Measurements from ENCODE around the gene SEMA4D. TPM values are rescaled to one million over a fixed set of nuclear protein-coding genes. Genes with fewer than 3 reads are reported as not detected.

The SEMA4D gene
- total and polyA plus RNA-seq, 8 donors: 20.0 to 71.9 (median 25.6) TPM

DNA sequence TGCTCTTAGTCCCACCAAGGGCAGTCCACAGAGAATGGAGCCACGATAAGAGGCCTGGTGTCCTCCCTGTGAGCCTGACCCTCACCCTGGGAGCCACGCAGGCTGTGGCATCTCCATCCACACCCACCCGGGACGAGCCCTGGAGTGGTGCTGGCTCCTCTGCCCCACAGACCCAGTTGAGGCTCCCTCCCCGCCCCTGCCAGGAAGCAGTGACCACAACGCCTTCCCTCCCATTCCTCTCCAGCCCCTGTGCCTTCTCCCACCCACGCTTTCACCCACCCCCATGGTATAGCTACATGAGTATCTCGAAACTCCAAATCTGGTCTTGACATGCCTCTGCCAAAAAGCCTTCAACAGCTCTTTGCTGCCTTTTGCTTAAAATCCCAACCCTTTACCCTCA is 57.9 kb downstream of the SEMA4D start:
- Histone ChIP-seq H3K27me3 (no peaks in the 10 kb centered on the region), H3K4me3 (peak overlapping the region in 1 of 2 donors; percentile 1), H3K27ac (peak overlapping the region; percentile 26 to 86), H3K9me3 (no peaks in the 10 kb centered on the region), H3K4me1 (peaks cover 19 to 83% of the 10 kb centered on the region in 2 donors), H3K36me3 (peaks cover 0 to 3% of the 10 kb centered on the region in 2 donors)
- intact Hi-C loops (cut with DNase I): no loop called here
- peak in 1 of 4 donors; percentile 81 for DNase-seq
- ATAC-seq: no peak
- TF ChIP-seq, protein P1, sequence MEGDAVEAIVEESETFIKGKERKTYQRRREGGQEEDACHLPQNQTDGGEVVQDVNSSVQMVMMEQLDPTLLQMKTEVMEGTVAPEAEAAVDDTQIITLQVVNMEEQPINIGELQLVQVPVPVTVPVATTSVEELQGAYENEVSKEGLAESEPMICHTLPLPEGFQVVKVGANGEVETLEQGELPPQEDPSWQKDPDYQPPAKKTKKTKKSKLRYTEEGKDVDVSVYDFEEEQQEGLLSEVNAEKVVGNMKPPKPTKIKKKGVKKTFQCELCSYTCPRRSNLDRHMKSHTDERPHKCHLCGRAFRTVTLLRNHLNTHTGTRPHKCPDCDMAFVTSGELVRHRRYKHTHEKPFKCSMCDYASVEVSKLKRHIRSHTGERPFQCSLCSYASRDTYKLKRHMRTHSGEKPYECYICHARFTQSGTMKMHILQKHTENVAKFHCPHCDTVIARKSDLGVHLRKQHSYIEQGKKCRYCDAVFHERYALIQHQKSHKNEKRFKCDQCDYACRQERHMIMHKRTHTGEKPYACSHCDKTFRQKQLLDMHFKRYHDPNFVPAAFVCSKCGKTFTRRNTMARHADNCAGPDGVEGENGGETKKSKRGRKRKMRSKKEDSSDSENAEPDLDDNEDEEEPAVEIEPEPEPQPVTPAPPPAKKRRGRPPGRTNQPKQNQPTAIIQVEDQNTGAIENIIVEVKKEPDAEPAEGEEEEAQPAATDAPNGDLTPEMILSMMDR (IDR thresholded peaks at IDR 0.05): no peak

DNA sequence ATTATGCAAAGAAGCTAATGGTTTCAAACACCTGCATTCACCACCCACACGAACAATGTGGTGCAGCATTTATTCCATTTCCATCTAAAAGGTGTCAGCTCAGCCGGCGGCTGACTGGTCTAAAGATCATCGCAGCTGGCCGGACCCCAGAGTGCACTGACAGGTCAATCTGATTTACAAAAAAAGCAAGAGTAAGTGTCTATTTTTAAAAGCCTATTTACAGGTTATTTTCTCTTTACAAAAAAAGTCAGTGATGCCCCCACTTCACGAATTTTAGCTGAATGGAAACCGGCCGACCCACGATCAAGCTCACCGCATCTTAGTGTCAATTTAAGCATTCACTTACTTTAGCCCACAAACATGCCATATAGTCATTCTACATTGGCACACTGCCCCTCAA is 58.3 kb downstream of the SEMA4D start:
- Histone ChIP-seq H3K36me3 (no peaks in the 10 kb centered on the region), H3K4me3 (no peak overlapping the region), H3K27me3 (no peaks in the 10 kb centered on the region), H3K4me1 (peaks cover 21 to 87% of the 10 kb centered on the region in 2 donors), H3K9me3 (no peaks in the 10 kb centered on the region), H3K27ac (peak overlapping the region in 1 of 2 donors; percentile 86)
- ATAC-seq (no peak), DNase-seq (peak in 1 of 4 donors; percentile 33)
- intact Hi-C loops (cut with DNase I): no loop called here
- TF ChIP-seq, protein P1 (IDR thresholded peaks at IDR 0.05): no peak

DNA sequence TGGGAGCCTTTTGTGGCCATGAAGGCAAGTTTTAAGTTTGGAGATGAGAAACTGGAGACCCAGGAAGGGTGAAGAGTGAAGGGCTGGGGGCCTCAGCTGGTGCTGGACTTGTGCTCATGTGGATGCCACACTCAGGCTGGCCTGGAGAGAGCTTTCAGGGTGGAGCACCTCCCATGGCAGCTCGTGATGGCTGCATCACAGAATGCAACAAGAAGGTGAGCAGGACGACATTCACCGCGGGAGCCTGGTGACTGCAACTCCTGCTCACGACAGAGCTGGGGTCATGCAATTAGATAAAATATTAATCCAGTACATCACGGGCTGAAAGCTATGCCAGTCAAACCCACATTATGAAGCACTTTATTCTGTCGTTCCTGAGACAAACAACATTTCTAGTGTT is 59.7 kb downstream of the SEMA4D start:
- peak overlapping the region in 1 of 2 donors; percentile 42 for H3K27ac ChIP-seq
- no peaks in the 10 kb centered on the region for H3K27me3 ChIP-seq
- intact Hi-C loops (cut with DNase I): no loop called here
- no peaks in the 10 kb centered on the region for H3K36me3 ChIP-seq
- H3K9me3 ChIP-seq: no peaks in the 10 kb centered on the region
- DNase-seq (peak in 1 of 4 donors; percentile 38), ATAC-seq (no peak)
- no peak overlapping the region for H3K4me3 ChIP-seq
- TF ChIP-seq, protein P1 (IDR thresholded peaks at IDR 0.05): no peak
- H3K4me1 ChIP-seq: peaks cover 21 to 80% of the 10 kb centered on the region in 2 donors

DNA sequence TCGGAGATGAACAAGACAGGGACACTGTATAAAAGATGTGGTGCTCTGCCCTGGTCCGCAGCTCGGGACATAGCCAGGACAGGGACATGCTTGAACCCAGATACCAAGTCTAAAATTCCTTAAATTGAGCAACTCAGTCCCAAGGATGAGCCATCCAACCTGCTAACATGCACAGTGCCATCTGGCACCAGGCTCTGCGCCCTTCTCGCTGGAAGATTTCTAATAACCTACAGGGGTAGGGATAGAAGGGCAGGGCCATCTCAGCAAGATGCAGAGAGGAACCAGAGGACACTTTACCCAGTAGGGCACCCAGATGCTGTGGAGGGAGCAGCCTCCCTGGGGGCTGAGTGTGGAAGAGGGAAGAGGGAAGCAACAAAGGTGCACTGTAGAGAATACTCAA is 60.1 kb downstream of the SEMA4D start:
- peak overlapping the region in 1 of 2 donors; percentile 42 for H3K27ac ChIP-seq
- ATAC-seq (no peak), DNase-seq (peak in 1 of 4 donors; percentile 9)
- intact Hi-C loops (cut with DNase I): no loop called here
- no peaks in the 10 kb centered on the region for H3K27me3 ChIP-seq
- TF ChIP-seq, protein P1 (IDR thresholded peaks at IDR 0.05): no peak
- H3K4me1 ChIP-seq: peaks cover 21 to 76% of the 10 kb centered on the region in 2 donors
- no peaks in the 10 kb centered on the region for H3K9me3 ChIP-seq
- no peak overlapping the region for H3K4me3 ChIP-seq
- no peaks in the 10 kb centered on the region for H3K36me3 ChIP-seq

DNA sequence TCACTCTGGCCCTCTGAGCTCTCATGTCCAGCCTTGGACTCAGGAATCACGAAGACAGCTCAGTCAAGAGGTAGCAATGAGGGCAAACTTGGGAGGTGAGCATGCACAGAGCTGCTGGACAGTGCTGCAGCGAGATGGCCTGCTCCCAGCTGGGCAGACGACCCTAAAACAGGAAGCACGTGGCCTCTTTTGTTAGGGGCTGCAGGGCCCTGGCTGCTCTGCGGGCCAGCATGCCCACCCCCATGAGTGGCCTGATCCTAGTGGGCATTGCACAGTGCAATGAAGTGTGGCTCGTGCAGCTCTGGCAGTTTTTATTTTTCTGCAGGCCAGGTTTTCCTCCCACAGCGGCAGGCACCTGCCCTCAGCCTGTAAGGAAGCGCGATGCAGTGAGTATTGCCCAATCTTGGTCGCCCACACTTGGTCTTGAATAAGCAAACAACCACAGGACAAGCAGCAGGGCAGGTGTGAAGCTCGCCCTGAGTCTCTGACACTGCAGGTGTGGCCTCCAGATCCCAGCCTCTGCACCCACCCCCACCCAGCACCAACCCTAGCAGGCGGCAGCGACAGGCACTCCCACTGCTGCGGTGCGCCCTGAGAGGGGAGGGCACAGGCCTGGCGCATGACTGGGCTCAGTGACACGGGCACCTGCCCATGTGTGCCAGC is 60.8 kb downstream of the SEMA4D start:
- no peaks in the 10 kb centered on the region for H3K9me3 ChIP-seq
- ATAC-seq (peak; percentile 58), DNase-seq (peak in 2 of 4 donors; percentile 55 to 81)
- no peaks in the 10 kb centered on the region for H3K36me3 ChIP-seq
- peak overlapping the region in 1 of 2 donors; percentile 42 for H3K27ac ChIP-seq
- TF ChIP-seq, protein P1 (IDR thresholded peaks at IDR 0.05): no peak
- H3K4me1 ChIP-seq: peaks cover 21 to 76% of the 10 kb centered on the region in 2 donors
- H3K4me3 ChIP-seq: no peak overlapping the region
- intact Hi-C loops (cut with DNase I): no loop called here
- no peaks in the 10 kb centered on the region for H3K27me3 ChIP-seq
